Choroid plexus epithelial cell (primary cell): Measurements from ENCODE around the gene CA14.
"Not testable (repeated sequence)": the region's sequence is repeated elsewhere in the genome, so short reads cannot be mapped to it uniquely, and the experiment has no call there.

ENCODE experiments used
- DNase-seq: peaks from one replicate; pipeline ENCODE4 v3.0.0-alpha.2; 2010; ENCODE audit warnings: low read depth
- H3K4me3 ChIP-seq: 2 replicates; pipeline ENCODE4 v1.5.1; 2011; ENCODE audit warnings: low read depth, mild to moderate bottlenecking, control low read depth, low read length, moderate library complexity
- CTCF ChIP-seq: conservative IDR thresholded peaks from 2 replicates; pipeline ENCODE4 v1.5.1; 2011; ENCODE audit warnings: low read depth, mild to moderate bottlenecking, control low read depth, inconsistent platforms, low read length, moderate library complexity

The CA14 gene

GRCh38 chr1:150221552-150221951 is 36.0 kb upstream of the CA14 start:
- TF ChIP-seq CTCF: peak; percentile 56
- no peak overlapping the region for H3K4me3 ChIP-seq
- DNase-seq: peak; percentile 71

DNA sequence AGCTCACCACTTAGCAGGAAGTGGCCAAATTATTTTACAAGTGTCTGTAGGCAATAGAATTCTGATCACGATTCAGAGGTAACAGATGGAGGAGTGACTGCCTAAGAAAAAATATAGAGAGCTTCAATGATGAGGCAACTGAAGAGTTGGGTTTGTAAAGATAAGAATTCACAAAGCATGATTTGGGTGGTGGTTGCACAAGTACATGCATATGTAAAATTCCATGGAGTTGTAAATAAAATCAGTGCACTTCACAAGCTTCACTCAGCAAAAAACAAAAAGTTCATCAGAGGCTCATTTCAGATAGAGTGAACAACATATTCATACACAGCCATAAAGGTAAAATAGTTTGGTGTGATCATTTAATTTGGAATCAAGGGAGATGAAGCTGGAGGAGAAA is 32.6 kb upstream of the CA14 start:
- DNase-seq: no peak
- H3K4me3 ChIP-seq: no peak overlapping the region
- TF ChIP-seq CTCF: no peak

- no peak for TF ChIP-seq CTCF
- no peak overlapping the region for H3K4me3 ChIP-seq
- no peak for DNase-seq
These were observed 32.0 kb upstream of the CA14 start for GRCh38 chr1:150225546-150225945.

GRCh38 chr1:150226486-150226885 is 31.1 kb upstream of the CA14 start:
- H3K4me3 ChIP-seq: no peak overlapping the region
- DNase-seq: no peak
- no peak for TF ChIP-seq CTCF

DNA sequence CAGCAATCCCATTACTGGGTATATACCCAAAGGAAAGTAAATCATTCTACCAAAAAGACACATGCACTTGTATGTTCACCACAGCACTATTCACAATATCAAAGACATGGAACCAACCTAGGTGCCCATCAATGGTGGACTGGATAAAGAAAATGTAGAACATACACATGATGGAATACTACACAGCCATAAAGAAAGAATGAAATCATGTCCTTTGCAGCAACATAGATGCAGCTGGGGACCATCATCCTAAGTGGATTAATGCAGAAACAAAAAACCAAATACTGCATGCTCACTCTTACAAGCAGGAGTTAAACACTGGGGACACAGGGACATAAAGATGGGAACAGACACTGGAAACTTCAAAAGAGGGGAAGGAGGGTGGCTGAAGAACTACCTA is 30.3 kb upstream of the CA14 start:
- DNase-seq: no peak
- no peak overlapping the region for H3K4me3 ChIP-seq
- no peak for TF ChIP-seq CTCF

GRCh38 chr1:150228246-150228645 is 29.3 kb upstream of the CA14 start:
- H3K4me3 ChIP-seq, DNase-seq: not testable (repeated sequence)

DNA sequence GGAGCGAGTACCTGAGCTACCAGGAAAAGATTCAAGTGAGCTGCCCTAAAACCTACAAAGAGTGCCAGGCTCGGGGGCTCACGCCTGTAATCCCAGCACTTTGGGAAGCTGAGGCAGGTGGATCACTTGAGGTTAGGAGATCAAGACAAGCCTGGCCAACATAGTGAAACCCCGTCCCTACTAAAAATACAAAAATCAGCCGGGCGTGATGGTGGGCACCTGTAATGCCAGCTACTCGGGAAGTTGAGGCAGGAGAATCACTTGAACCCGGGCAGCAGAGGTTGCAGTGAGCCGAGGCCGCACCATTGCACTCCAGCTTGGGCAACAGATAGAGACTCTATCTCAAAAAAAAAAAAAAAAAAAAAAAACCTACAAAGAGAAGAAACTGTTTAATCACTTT is 24.7 kb upstream of the CA14 start:
- not testable (repeated sequence) for H3K4me3 ChIP-seq, DNase-seq

GRCh38 chr1:150233359-150234308 is 23.9 kb upstream of the CA14 start:
- no peak for TF ChIP-seq CTCF
- no peak for DNase-seq

More at GRCh38 chr1:150233359-150234308, 23.9 kb upstream of the CA14 start:
- H3K4me3 ChIP-seq: peak overlapping the region; percentile 84
